ENCODE data around the gene LANCL3.
"Not testable (repeated sequence)": the region's sequence is repeated elsewhere in the genome, so short reads cannot be mapped to it uniquely, and the experiment has no call there.

- TF ChIP-seq, protein P1, sequence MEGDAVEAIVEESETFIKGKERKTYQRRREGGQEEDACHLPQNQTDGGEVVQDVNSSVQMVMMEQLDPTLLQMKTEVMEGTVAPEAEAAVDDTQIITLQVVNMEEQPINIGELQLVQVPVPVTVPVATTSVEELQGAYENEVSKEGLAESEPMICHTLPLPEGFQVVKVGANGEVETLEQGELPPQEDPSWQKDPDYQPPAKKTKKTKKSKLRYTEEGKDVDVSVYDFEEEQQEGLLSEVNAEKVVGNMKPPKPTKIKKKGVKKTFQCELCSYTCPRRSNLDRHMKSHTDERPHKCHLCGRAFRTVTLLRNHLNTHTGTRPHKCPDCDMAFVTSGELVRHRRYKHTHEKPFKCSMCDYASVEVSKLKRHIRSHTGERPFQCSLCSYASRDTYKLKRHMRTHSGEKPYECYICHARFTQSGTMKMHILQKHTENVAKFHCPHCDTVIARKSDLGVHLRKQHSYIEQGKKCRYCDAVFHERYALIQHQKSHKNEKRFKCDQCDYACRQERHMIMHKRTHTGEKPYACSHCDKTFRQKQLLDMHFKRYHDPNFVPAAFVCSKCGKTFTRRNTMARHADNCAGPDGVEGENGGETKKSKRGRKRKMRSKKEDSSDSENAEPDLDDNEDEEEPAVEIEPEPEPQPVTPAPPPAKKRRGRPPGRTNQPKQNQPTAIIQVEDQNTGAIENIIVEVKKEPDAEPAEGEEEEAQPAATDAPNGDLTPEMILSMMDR (IDR thresholded peaks at IDR 0.05), result not testable (repeated sequence)
- not testable (repeated sequence) for TF ChIP-seq POLR2A (IDR thresholded peaks at IDR 0.05)
Observed at GRCh38 chrX:37650879-37651278, 79.4 kb downstream of the LANCL3 start.

All from heart left ventricle (tissue), 13 donors.